Panc1 (cell line): ENCODE measurements around the gene KLHL26.

Experiments
- POLR2AphosphoS5 ChIP-seq: IDR thresholded peaks from 2 replicates; pipeline ENCODE4 v1.6.1; 2012; ENCODE audit warnings: mild to moderate bottlenecking, low read depth, low read length, moderate library complexity
- SIN3A ChIP-seq: IDR thresholded peaks from 2 replicates; pipeline ENCODE4 v1.6.1; 2012; ENCODE audit warnings: low read depth, mild to moderate bottlenecking, low read length, moderate library complexity, borderline replicate concordance; ENCODE audit not compliant: insufficient read depth
- TCF7L2 ChIP-seq: IDR thresholded peaks from 2 replicates; pipeline ENCODE4 v1.6.1; 2011; ENCODE audit warnings: mild to moderate bottlenecking, low read depth, low read length, inconsistent platforms
- TF ChIP-seq, protein P1 (sequence below): fragments of 450-650 bp; IDR thresholded peaks from 2 replicates; pipeline ENCODE4 v1.5.1; 2017; ENCODE audit warnings: mild to moderate bottlenecking
- TF ChIP-seq, protein P2 (sequence below), 2 experiments: IDR thresholded peaks; 2 replicates each; pipeline ENCODE4 v1.6.1; 2011 to 2012; ENCODE audit warnings: low read depth in 2 of 2, control low read depth in 1 of 2, low read length in 1 of 2, mild to moderate bottlenecking in 1 of 2, moderate library complexity in 1 of 2; ENCODE audit not compliant: insufficient read depth in 1 of 2

DNA sequence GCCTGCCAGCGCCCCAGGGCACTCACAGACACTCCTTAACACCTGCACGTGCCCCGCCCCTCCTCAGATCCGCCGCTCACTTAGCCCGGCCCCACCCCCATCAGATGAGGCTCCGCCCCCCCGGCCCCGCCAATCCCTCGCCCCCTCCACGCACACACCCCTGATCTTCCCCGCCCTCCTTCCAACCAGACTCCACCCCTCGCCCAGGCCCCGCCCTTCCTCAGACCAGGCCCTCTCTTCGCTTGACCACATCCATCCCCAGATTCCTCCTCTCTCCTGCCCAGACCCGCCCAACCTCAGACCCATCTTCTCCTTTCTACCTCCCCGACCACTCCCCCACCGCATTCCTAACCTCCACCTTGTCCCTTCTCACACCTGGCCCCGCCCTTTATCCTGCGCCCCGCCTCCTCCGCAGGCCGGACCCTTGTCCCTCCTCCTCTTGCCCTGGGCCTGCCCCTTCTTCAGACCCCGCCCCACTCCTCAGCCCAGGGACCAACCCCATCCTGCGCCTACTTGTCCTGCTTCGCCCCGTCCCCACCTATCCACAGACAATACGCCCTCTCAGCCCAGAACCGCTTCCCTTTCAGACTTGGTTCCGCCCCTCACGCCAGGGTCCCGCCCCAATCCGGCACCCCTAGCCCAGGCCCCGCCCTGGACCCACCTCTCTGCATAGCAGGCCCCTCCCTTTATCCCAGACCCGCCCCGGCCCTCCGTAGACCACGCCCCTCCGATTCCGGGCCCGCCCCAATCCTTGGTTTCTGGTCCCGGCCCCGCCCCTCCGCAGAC lies 452 bp upstream of the KLHL26 start:
- TF ChIP-seq, protein P1, sequence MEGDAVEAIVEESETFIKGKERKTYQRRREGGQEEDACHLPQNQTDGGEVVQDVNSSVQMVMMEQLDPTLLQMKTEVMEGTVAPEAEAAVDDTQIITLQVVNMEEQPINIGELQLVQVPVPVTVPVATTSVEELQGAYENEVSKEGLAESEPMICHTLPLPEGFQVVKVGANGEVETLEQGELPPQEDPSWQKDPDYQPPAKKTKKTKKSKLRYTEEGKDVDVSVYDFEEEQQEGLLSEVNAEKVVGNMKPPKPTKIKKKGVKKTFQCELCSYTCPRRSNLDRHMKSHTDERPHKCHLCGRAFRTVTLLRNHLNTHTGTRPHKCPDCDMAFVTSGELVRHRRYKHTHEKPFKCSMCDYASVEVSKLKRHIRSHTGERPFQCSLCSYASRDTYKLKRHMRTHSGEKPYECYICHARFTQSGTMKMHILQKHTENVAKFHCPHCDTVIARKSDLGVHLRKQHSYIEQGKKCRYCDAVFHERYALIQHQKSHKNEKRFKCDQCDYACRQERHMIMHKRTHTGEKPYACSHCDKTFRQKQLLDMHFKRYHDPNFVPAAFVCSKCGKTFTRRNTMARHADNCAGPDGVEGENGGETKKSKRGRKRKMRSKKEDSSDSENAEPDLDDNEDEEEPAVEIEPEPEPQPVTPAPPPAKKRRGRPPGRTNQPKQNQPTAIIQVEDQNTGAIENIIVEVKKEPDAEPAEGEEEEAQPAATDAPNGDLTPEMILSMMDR, result no peak
- TF ChIP-seq TCF7L2, result no peak
- no peak for TF ChIP-seq SIN3A
- TF ChIP-seq POLR2AphosphoS5, result no peak
- TF ChIP-seq, protein P2, sequence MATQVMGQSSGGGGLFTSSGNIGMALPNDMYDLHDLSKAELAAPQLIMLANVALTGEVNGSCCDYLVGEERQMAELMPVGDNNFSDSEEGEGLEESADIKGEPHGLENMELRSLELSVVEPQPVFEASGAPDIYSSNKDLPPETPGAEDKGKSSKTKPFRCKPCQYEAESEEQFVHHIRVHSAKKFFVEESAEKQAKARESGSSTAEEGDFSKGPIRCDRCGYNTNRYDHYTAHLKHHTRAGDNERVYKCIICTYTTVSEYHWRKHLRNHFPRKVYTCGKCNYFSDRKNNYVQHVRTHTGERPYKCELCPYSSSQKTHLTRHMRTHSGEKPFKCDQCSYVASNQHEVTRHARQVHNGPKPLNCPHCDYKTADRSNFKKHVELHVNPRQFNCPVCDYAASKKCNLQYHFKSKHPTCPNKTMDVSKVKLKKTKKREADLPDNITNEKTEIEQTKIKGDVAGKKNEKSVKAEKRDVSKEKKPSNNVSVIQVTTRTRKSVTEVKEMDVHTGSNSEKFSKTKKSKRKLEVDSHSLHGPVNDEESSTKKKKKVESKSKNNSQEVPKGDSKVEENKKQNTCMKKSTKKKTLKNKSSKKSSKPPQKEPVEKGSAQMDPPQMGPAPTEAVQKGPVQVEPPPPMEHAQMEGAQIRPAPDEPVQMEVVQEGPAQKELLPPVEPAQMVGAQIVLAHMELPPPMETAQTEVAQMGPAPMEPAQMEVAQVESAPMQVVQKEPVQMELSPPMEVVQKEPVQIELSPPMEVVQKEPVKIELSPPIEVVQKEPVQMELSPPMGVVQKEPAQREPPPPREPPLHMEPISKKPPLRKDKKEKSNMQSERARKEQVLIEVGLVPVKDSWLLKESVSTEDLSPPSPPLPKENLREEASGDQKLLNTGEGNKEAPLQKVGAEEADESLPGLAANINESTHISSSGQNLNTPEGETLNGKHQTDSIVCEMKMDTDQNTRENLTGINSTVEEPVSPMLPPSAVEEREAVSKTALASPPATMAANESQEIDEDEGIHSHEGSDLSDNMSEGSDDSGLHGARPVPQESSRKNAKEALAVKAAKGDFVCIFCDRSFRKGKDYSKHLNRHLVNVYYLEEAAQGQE (IDR thresholded peaks at IDR 0.05; ENCODE audit: insufficient read depth in 1 of 2, low read depth in 2 of 2, low read length in 1 of 2), result no peak
